KOPT-K1 (cell line): ENCODE results near the gene FHIT.

Experiments
- H3K27ac ChIP-seq: fragments of 200-600 bp; sonication (generic); 2 replicates; pipeline ENCODE4 v1.5.1; 2016; ENCODE audit warnings: antibody characterized with exemption, mild to moderate bottlenecking, low read depth, low read length; ENCODE audit not compliant: poor library complexity, severe bottlenecking
- H3K36me3 ChIP-seq: fragments of 200-600 bp; sonication (generic); 2 replicates; pipeline ENCODE4 v1.5.1; 2017; ENCODE audit warnings: antibody characterized with exemption, mild to moderate bottlenecking, low read length, moderate library complexity; ENCODE audit not compliant: insufficient read depth
- H3K9me3 ChIP-seq: fragments of 200-600 bp; sonication (generic); 2 replicates; pipeline ENCODE4 v1.5.1; 2017; ENCODE audit warnings: antibody characterized with exemption, low read length, mild to moderate bottlenecking; ENCODE audit not compliant: insufficient read depth, poor library complexity, severe bottlenecking

The FHIT gene

GRCh38 chr3:60198179-60198720 lies 1053.0 kb downstream of the FHIT start:
- Histone ChIP-seq H3K27ac (no peak overlapping the region), H3K36me3 (no peaks in the 10 kb centered on the region), H3K9me3 (peaks cover 3% of the 10 kb centered on the region)

- Histone ChIP-seq H3K9me3 (peaks cover 3% of the 10 kb centered on the region), H3K36me3 (no peaks in the 10 kb centered on the region), H3K27ac (no peak overlapping the region)
Measured at GRCh38 chr3:60192297-60193114, 1058.7 kb downstream of the FHIT start.

- peaks cover 3% of the 10 kb centered on the region for H3K9me3 ChIP-seq
- H3K36me3 ChIP-seq = no peaks in the 10 kb centered on the region
- no peak overlapping the region for H3K27ac ChIP-seq
Measured at GRCh38 chr3:60190073-60190472, 1061.2 kb downstream of the FHIT start.

- Histone ChIP-seq H3K27ac (no peak overlapping the region), H3K9me3 (peaks cover 3% of the 10 kb centered on the region), H3K36me3 (no peaks in the 10 kb centered on the region)
Measured at GRCh38 chr3:60189304-60189703, 1061.9 kb downstream of the FHIT start.

GRCh38 chr3:60188803-60189202 lies 1062.4 kb downstream of the FHIT start:
- no peaks in the 10 kb centered on the region for H3K9me3 ChIP-seq
- H3K27ac ChIP-seq = no peak overlapping the region
- no peaks in the 10 kb centered on the region for H3K36me3 ChIP-seq

- Histone ChIP-seq H3K9me3 (no peaks in the 10 kb centered on the region), H3K27ac (no peak overlapping the region), H3K36me3 (no peaks in the 10 kb centered on the region)
Measured at GRCh38 chr3:60187343-60187742, 1063.9 kb downstream of the FHIT start.

GRCh38 chr3:60186359-60186758 lies 1064.9 kb downstream of the FHIT start:
- Histone ChIP-seq H3K36me3 (no peaks in the 10 kb centered on the region), H3K27ac (no peak overlapping the region), H3K9me3 (no peaks in the 10 kb centered on the region)

- Histone ChIP-seq H3K9me3 (no peaks in the 10 kb centered on the region), H3K36me3 (no peaks in the 10 kb centered on the region)
Measured at GRCh38 chr3:60185161-60185560, 1066.1 kb downstream of the FHIT start.

GRCh38 chr3:60182697-60183096 lies 1068.6 kb downstream of the FHIT start:
- H3K9me3 ChIP-seq = no peaks in the 10 kb centered on the region
- H3K27ac ChIP-seq = no peak overlapping the region
- H3K36me3 ChIP-seq = no peaks in the 10 kb centered on the region

More at GRCh38 chr3:60185161-60185560, 1066.1 kb downstream of the FHIT start:
- H3K27ac ChIP-seq = no peak overlapping the region

GRCh38 chr3:60178931-60179653 lies 1072.2 kb downstream of the FHIT start:
- Histone ChIP-seq H3K27ac (no peak overlapping the region), H3K9me3 (no peaks in the 10 kb centered on the region), H3K36me3 (no peaks in the 10 kb centered on the region)

- peaks cover 3% of the 10 kb centered on the region for H3K9me3 ChIP-seq
- no peak overlapping the region for H3K27ac ChIP-seq
- no peaks in the 10 kb centered on the region for H3K36me3 ChIP-seq
Measured at GRCh38 chr3:60177726-60178125, 1073.5 kb downstream of the FHIT start.

- H3K27ac ChIP-seq = no peak overlapping the region
- H3K36me3 ChIP-seq = no peaks in the 10 kb centered on the region
- H3K9me3 ChIP-seq = peaks cover 3% of the 10 kb centered on the region
Measured at GRCh38 chr3:60176614-60177013, 1074.6 kb downstream of the FHIT start.

GRCh38 chr3:60175680-60176079 lies 1075.6 kb downstream of the FHIT start:
- Histone ChIP-seq H3K27ac (no peak overlapping the region), H3K9me3 (peaks cover 3% of the 10 kb centered on the region), H3K36me3 (no peaks in the 10 kb centered on the region)

- H3K36me3 ChIP-seq = no peaks in the 10 kb centered on the region
- peaks cover 3% of the 10 kb centered on the region for H3K9me3 ChIP-seq
- no peak overlapping the region for H3K27ac ChIP-seq
Measured at GRCh38 chr3:60169755-60170154, 1081.5 kb downstream of the FHIT start.

- no peak overlapping the region for H3K27ac ChIP-seq
- no peaks in the 10 kb centered on the region for H3K36me3 ChIP-seq
- no peaks in the 10 kb centered on the region for H3K9me3 ChIP-seq
Measured at GRCh38 chr3:60167186-60167585, 1084.1 kb downstream of the FHIT start.
